ENCODE results near the gene UNC5A.

UNC5A gene

GRCh38 chr5:176806137-176806536, 4.2 kb upstream of the UNC5A start:
- H3K36me3 ChIP-seq (ENCODE audit: insufficient read depth), result no peaks in the 10 kb centered on the region
- H3K4me2 ChIP-seq, result no peak overlapping the region
- H3K27me3 ChIP-seq (ENCODE audit: insufficient read depth, low read depth), result peaks cover 4% of the 10 kb centered on the region; the same call in 1 of the 2 replicates
- H3K79me2 ChIP-seq (ENCODE audit: insufficient read depth, low read depth), result no peaks in the 10 kb centered on the region
- TF ChIP-seq CTCF (conservative IDR thresholded peaks at IDR 0.05; ENCODE audit: low read depth, low read length), result no peak
- no peak overlapping the region for H3K9ac ChIP-seq
- H3K27ac ChIP-seq, result no peak overlapping the region
- no peak overlapping the region for H2AFZ ChIP-seq (ENCODE audit: low read depth)
- H4K20me1 ChIP-seq (ENCODE audit: insufficient read depth), result no peaks in the 10 kb centered on the region
- no peak overlapping the region for H3K4me3 ChIP-seq (IDR thresholded peaks at IDR 0.05; ENCODE audit: insufficient read depth, low read depth, low read length)
- no peaks in the 10 kb centered on the region for H3K4me1 ChIP-seq (ENCODE audit: low read depth, poor library complexity, severe bottlenecking)

- Histone ChIP-seq H2AFZ (ENCODE audit: low read depth) (no peak overlapping the region), H3K36me3 (ENCODE audit: insufficient read depth) (no peaks in the 10 kb centered on the region), H3K4me2 (no peak overlapping the region), H4K20me1 (ENCODE audit: insufficient read depth) (no peaks in the 10 kb centered on the region), H3K27ac (no peak overlapping the region), H3K79me2 (ENCODE audit: insufficient read depth, low read depth) (no peaks in the 10 kb centered on the region), H3K4me3 (IDR thresholded peaks at IDR 0.05; ENCODE audit: insufficient read depth, low read depth, low read length) (no peak overlapping the region), H3K9ac (no peak overlapping the region), H3K4me1 (ENCODE audit: low read depth, poor library complexity, severe bottlenecking) (no peaks in the 10 kb centered on the region), H3K27me3 (ENCODE audit: insufficient read depth, low read depth) (peaks cover 14% of the 10 kb centered on the region; the same call in 1 of the 2 replicates)
- TF ChIP-seq CTCF (conservative IDR thresholded peaks at IDR 0.05; ENCODE audit: low read depth, low read length), result no peak
These were observed 747 bp upstream of the UNC5A start for GRCh38 chr5:176809544-176810080.

- H3K27ac ChIP-seq, result no peak overlapping the region
- H3K9ac ChIP-seq, result no peak overlapping the region
- peaks cover 10% of the 10 kb centered on the region; the same call in 1 of the 2 replicates for H3K27me3 ChIP-seq (ENCODE audit: insufficient read depth, low read depth)
- no peak overlapping the region for H3K4me2 ChIP-seq
- no peak for TF ChIP-seq CTCF (conservative IDR thresholded peaks at IDR 0.05; ENCODE audit: low read depth, low read length)
- no peaks in the 10 kb centered on the region for H3K79me2 ChIP-seq (ENCODE audit: insufficient read depth, low read depth)
- no peak overlapping the region for H2AFZ ChIP-seq (ENCODE audit: low read depth)
- H3K4me3 ChIP-seq (IDR thresholded peaks at IDR 0.05; ENCODE audit: insufficient read depth, low read depth, low read length), result no peak overlapping the region
- no peaks in the 10 kb centered on the region for H3K36me3 ChIP-seq (ENCODE audit: insufficient read depth)
- no peaks in the 10 kb centered on the region for H4K20me1 ChIP-seq (ENCODE audit: insufficient read depth)
- H3K4me1 ChIP-seq (ENCODE audit: low read depth, poor library complexity, severe bottlenecking), result no peaks in the 10 kb centered on the region
These were observed 535 bp downstream of the UNC5A start for GRCh38 chr5:176810687-176811501.

- Histone ChIP-seq H3K4me1 (ENCODE audit: low read depth, poor library complexity, severe bottlenecking) (no peaks in the 10 kb centered on the region), H3K27me3 (ENCODE audit: insufficient read depth, low read depth) (peaks cover 10% of the 10 kb centered on the region; the same call in 1 of the 2 replicates), H2AFZ (ENCODE audit: low read depth) (no peak overlapping the region)
These were observed 2.2 kb downstream of the UNC5A start for GRCh38 chr5:176812269-176813259.

More at GRCh38 chr5:176812269-176813259, 2.2 kb downstream of the UNC5A start:
- no peak overlapping the region for H3K4me3 ChIP-seq (IDR thresholded peaks at IDR 0.05; ENCODE audit: insufficient read depth, low read depth, low read length)
- no peak overlapping the region for H3K9ac ChIP-seq
- H4K20me1 ChIP-seq (ENCODE audit: insufficient read depth), result no peaks in the 10 kb centered on the region
- H3K36me3 ChIP-seq (ENCODE audit: insufficient read depth), result no peaks in the 10 kb centered on the region
- H3K79me2 ChIP-seq (ENCODE audit: insufficient read depth, low read depth), result no peaks in the 10 kb centered on the region
- TF ChIP-seq CTCF (conservative IDR thresholded peaks at IDR 0.05; ENCODE audit: low read depth, low read length), result no peak
- no peak overlapping the region for H3K4me2 ChIP-seq
- H3K27ac ChIP-seq, result no peak overlapping the region

Data from KMS-11 (cell line).